HG02678 (cell line): ENCODE measurements around the gene EPG5.
"Not testable (repeated sequence)": the region's sequence is repeated elsewhere in the genome, so short reads cannot be mapped to it uniquely, and the experiment has no call there.

Experiments
- ATAC-seq: cut with Tn5 transposase; IDR thresholded peaks from one replicate; pipeline ENCODE4 v1.9.1; 2021; ENCODE audit warnings: mild to moderate bottlenecking, moderate library complexity; ENCODE audit not compliant: unreplicated experiment

The EPG5 gene, protein sequence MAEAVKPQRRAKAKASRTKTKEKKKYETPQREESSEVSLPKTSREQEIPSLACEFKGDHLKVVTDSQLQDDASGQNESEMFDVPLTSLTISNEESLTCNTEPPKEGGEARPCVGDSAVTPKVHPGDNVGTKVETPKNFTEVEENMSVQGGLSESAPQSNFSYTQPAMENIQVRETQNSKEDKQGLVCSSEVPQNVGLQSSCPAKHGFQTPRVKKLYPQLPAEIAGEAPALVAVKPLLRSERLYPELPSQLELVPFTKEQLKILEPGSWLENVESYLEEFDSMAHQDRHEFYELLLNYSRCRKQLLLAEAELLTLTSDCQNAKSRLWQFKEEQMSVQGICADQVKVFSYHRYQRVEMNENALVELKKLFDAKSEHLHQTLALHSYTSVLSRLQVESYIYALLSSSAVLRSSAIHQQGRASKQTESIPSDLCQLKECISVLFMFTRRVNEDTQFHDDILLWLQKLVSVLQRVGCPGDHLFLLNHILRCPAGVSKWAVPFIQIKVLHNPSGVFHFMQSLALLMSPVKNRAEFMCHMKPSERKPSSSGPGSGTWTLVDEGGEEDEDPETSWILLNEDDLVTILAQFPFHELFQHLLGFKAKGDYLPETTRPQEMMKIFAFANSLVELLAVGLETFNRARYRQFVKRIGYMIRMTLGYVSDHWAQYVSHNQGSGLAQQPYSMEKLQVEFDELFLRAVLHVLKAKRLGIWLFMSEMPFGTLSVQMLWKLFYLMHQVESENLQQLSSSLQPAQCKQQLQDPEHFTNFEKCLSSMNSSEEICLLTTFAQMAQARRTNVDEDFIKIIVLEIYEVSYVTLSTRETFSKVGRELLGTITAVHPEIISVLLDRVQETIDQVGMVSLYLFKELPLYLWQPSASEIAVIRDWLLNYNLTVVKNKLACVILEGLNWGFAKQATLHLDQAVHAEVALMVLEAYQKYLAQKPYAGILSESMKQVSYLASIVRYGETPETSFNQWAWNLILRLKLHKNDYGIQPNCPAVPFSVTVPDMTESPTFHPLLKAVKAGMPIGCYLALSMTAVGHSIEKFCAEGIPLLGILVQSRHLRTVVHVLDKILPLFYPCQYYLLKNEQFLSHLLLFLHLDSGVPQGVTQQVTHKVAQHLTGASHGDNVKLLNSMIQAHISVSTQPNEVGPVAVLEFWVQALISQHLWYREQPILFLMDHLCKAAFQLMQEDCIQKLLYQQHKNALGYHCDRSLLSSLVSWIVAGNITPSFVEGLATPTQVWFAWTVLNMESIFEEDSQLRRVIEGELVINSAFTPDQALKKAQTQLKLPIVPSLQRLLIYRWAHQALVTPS (N-terminal part only)

DNA sequence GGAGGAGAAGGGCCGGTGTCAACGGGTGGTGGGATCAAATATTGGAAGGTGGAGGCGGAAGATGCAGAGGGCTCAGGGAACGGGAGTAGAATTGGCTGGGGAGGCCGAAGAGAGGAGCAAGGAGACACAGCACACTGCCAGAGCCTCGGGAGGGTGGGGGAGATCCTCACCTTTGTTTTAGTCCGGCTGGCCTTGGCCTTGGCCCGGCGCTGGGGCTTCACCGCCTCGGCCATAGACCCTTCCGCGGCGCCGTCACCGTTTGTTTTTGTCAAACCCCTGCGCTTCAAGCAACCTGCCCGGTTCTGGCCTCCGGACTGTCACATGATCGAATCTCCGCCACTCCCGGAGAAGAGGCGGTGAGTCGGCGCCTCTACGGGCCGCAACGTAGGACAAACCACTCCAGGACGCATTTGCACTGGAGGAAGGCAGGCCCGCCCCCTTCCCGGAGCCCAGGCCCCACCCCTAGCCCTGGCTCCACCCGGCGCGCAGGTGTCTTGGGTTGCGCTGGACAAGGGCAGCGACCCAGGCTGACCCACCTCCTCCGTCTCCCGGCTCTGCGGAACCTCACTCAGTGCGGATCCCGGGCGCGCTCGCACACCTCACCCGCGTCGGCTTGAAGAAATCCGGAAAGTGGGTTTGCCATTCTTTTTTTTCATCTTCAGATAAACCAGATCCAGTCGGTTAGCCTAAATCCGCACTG lies at the start of gene EPG5:
EPG5 (minus strand) TSS at position 323 of the 700 bp plus-strand sequence; CDS start at position 233, 90 bp downstream.
- peak; percentile 95 for ATAC-seq

DNA sequence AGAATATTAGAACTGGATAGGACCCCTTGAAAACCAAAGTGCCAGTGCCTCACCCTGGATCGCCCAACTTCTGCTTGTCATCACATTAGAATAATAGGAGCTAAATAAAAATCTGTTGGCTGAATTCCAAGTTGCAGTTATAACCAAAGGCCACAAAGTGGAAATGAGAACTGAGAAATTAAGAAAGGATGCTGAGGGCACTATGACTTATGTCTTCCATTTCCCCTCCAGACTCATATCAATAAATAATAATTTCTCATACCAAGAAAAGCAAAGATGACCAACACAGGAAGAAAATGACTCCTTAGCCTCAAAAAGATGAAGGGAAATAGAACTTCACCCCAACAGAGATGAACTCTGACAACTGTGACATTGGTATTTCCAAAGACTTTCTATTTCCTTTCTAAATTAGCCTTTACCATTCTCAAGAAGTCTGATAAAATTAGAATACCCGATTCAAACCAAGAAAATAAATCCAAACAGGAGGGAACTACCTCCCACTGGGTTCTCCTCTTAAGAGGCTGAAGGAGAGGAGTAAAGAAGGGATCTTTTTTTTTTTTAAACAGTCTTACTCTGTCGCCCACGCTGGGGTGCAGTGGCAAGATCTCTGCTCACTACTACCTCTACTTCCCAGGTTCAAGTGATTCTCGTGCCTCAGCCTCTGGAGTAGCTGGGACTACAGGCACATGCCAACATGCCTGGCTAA lies 46.5 kb upstream of the EPG5 start:
- peak; percentile 78 for ATAC-seq

DNA sequence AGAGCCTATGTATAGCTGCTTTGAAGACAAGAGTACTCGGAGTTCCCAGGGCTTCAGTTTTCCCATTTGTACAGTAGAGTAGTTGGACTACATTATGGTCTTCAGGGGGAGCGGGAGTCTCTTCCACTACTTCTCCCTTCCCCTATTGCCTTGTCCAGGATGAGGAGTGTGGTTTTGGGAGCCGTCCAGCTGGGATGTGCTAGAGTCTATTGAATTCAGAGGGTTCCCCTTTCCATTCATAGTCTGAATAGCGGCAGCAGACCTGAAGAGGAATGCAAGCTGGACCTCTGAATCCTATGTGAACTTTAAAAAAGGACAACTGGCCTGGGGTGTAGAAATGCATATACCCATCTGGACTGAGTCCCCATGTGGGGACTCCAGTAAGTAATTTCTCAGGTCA lies 43.5 kb upstream of the EPG5 start:
- ATAC-seq = no peak

DNA sequence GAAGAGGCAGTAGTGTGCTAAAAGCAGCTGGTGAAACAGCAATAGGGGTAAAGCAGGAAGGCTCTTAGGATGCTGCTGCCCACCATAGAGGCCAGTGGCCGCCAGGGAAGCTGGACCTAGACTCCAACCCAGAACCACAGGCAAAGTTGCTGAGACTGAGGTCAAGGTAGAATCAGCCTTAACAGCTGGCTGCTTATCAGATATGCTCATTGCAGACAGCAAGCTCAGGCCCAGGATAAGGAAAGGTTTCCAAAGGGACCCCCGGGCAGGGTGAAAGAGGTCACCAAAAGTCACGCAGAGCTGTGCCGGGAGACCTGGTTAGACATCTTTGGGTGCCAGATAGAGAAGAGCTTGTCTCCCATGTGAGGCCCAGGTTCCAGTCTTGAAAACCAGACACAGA lies 42.9 kb upstream of the EPG5 start:
- ATAC-seq = no peak

DNA sequence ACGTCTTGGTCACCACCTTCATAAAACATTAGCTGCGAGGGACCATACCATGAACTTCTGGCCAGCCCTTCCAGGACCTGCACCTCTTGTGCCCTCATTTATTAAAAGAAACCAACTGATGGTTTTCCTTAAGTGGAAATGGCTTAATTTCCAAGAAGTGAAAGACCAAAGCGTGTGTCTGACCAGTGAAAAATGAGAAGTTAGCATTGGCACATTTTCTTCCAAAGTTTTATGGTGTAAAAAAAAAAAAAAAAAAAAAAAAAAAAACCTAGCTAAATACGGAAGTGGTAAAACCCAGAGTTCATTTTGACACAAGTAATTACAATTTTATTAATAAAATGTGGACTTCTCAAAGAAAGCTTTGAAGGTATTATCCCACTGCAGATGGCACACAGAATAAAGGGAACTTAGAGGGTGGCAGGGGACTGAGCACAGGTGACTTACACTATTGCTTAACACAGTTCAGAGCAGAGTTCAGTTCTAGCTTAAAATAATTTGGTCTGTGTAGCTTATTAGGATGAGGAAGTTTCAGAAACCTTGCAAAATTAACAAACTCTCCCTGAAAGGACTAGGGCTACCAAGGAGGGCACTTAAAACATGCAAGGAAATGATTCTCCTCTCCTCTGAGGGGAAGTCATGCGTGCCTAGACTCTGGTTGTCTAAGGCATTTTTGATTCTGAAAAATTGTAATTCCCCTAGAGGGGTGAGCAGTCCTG lies 42.2 kb upstream of the EPG5 start:
- no peak for ATAC-seq

DNA sequence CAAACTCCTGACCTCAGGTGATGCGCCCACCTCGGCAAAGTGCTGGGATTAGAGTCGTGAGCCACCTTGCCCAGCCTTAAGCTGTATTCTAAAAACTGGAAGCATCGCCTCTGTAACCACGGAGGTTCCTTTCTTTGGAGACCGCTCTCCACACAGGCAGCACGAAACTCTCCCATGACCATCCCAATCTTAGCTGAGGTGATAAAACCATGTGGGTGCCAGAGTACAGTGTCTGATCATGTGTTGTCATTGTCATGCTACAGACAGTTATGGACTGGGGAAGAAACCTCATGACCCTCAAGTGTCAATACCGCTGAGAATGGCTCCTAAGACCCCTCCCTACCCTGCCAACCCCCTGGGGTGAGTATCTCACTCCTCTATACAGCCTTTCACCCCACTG lies 41.4 kb upstream of the EPG5 start:
- ATAC-seq = no peak

DNA sequence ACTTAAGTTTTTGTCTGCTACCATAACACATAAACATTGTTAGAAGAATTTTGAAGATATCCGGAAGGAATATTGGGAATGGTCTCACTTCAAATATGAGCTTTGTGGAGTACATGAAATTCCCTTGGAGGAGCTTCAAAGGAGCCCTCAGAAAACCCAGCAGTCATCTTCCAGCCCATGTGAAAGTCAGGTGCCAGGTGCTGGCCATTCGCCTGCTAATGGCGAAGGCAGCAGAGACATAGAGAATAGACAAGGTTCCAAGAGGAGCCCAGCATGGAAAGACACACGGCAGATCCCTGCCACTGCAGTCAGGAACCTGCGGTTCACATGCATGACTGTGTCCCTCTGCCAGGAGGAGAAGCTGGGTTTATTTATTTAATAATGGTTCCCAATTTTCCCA lies 40.0 kb upstream of the EPG5 start:
- no peak for ATAC-seq

DNA sequence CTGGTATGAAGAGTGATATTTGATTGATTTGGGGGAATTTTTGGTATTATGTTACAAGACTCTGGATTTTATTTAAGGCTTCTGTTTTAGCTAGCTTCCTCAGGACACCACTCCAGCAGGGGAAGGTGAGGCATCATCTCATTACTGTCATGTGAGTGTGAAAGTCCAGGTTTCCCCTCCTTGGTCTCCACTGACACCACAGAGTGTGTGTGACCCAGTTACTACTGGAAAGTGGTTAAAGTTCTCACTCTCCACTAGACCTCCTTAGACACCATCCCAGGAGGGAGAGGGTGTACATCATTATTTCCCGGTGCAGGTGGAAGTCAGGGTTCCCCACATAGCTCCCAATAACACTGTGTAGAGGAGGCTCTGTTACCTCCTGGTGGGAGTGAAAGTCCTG lies 35.8 kb upstream of the EPG5 start:
- ATAC-seq = no peak

DNA sequence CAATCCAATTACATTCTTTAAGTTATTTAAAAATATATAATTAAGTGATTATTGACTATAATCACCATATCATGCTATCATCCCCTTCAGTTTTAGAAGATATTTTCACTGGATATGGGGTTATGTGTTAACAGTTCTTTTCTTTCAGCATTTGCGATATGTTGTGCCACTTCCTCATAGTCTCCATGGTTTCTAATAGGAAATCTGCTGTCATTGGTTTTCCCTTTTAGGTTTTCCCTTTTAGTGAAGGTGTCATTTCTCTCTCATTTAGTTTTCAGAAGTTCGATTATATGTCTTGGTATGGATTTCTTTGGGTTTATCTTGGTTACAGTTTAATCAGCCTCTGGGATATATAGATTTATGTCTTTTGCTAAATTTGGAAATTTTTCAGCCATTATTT lies 34.8 kb upstream of the EPG5 start:
- ATAC-seq = no peak

DNA sequence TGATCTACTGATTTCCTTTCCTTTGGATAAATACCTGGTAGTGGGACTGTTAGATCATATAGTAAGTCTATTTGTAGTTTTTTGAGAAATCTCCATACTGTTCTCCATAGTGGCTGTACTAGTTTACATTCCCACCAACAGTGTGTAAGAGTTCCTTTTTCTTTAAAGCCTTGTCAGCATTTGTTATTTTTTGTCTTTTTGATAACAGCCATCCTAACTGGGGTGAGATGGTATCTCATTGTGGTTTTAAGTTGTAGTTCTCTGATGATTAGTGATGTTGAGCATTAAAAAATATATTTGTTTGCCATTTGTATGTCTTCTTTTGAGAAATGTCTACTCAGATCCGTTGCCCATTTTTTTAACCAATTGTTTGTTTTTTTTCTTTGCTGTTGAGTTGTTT lies 33.9 kb upstream of the EPG5 start:
- ATAC-seq = no peak

DNA sequence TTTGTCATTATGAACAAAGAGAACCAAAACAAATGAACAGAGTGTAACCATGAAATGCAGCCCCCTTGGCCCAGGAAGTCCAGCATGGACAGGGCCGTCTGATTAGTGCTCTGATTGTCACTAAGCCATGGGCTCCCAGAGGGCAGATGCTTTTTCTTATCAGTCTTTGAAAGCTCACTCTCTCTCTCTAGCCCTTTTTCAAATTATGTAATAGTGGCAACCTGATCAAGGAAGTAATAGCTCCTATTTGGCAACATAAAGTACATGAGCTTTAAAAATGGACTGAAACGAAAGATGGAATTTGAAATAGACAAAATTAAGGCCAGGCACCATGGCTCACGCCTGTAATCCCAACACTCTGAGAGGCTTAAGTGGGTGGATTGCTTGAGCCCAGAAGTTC lies 32.4 kb upstream of the EPG5 start:
- ATAC-seq = no peak

DNA sequence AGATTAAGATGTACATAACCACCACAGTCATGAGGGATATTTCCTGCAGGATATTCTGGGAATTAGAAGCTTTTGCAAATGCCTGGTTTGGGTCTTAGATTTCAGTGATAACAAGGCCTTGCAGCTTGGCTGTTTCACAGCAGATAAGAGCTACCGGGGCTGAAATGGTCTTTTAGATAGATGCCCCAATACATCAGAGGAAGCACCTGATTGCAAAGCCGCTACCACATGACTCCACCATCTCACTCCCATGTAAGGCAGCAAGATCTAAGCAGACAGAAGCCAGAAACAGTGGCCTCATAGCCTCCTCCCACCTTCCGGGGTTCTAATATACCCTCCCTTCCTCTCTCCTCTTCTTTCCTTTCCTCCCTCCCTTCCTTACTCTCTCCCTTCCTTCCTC lies 31.1 kb upstream of the EPG5 start:
- no peak for ATAC-seq

DNA sequence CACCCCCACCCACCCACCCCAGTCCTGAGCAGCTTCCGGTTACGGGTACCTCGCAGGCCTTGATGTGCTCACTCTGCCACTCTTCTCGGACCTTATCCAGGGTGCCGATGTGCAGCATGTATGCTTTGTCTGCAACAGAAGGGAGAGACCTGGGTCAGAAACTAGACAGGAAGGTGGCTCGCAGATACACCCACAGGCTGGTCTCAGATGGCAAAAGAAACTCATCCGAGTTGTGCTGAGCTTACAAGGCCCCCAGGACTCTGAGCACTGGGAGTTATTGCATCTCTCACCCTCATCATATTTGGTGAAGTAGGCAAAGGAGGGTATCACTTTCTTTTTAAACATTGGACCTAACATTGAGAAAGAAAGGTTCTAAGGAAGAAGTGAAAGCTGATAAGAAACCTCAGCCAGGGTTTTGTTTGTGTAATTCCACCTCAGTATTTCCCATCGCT lies 30.6 kb upstream of the EPG5 start:
- peak; percentile 58 for ATAC-seq

DNA sequence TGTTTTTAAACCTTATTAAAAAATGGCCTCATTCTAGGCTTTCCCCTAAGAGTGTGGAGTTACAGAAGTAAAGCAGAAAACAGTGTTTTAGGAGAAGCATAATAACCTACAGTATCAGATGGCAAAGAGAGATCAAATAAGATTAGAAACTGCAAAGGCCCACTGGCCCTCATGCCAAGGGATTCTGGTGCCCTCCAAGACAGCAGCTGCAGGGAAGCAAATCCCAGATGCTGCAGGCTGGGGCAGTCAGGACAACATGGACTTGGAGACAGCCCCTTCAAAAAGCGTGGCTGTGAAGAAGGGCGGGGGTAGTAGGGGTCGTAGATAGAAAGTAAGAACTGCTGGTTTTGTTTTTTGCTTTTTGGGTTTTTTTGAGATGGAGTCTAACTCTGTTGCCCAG lies 28.3 kb upstream of the EPG5 start:
- no peak for ATAC-seq

DNA sequence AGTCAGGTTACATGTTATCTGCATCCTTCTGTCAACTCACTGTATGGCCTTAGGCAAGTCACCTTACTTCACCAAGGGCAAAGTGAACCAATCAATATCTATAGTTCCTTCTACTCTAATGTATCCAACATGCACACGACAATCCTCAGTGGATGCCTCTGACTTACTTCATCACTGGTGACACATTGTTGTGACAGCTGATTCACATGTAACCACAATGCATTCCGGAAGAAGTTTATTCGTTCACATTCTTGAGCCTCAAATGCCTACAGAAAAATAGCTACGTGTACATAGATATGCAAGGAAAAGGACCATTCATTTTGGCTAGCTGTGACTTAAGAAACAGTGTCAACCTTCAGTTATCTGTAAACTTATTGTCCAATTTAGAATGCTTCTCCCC lies 26.3 kb upstream of the EPG5 start:
- no peak for ATAC-seq

DNA sequence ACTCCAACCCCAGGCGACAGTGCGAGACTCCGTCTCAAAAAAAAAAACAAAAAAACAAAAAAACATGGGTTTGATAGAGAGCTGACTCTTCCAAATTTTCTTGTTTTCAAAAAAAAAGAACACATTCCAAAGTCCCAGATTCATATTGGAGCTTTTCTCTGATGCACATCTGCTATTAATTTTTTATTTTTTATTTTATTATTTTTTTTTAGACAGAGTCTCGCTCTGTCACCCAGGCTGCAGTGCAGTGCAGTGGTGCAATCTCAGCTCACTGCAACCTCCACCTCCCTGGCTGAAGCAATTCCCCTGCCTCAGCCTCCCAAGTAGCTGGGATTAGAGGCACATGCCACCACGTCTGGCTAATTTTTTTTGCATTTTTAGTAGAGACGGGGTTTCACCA lies 25.4 kb upstream of the EPG5 start:
- ATAC-seq = not testable (repeated sequence)

DNA sequence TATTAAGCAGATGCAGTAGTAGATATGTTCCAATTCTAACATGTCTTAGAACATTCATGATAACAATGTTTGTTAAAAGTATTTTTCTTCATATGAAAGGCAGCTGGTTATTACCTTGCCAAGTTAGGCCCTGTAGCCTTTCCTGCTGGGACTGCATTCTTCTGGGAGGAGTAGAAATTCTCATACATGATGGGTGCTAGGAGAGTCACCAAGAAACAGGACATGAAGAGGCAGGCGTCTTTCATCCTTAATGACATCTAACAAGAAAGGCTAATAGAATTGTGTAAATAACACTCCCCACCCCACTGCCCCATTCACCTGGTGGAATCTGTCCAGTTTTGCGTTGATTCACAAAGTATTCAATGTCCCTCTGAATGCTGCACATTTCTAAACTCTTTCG lies 24.7 kb upstream of the EPG5 start:
- no peak for ATAC-seq

DNA sequence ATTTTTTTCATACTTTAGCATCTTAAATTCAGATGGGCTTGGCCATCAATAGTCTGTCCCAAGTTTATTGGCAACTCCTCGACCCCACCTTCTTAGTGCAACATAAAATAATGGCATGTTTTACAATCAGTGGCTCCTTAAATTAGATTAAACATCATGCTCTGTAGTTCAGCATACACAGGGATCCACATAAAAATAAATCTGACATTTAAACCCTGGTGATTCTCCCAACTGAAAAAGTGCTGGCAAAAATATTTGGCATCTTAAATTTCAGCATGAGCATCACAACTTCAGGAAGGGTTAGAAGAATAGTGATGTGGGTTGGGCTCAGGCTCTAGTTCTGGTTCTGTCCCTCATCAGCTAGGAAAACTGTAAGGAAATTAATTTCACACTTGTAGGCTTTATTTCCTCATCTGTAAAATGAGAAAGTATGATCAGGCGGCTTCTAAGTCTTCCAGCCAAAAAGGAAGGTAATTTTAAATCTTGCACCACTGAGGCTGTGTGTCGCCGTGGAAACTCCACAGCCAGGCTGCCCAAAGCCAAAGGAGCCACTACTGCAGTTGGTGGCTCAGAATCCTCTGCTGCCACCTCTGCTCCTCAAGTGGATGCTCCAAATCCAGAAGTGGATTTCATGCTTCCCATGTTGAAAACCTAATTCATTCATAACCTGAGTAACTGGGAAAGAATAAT lies 17.6 kb upstream of the EPG5 start:
- ATAC-seq = no peak

DNA sequence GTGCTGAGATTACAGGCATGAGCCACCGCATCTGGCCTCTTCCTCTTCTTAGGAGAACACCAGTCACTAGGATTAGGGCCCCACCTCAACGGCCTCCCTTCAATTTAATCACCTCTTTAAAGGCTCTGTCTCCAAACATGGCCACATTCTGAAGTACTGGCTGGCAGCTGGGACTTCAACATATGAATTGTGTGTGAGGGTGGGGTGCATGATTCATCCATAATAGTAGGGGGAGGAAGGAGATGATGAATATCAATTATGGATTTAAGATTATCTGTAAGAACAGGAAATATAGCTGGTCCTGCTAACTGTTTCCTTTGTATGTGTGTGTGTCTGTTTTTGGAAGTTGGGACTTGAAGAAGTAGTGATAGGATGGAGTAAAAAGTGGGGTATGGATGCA lies 14.7 kb upstream of the EPG5 start:
- no peak for ATAC-seq
